K562 (cell line): ENCODE results near the gene DLK1. TPM values are rescaled to one million over a fixed set of nuclear protein-coding genes. Genes with fewer than 3 reads are reported as not detected.

Source experiments
- DMBX1 ChIP-seq: fragments of 250-450 bp; sonication (Bioruptor Pico); IDR thresholded peaks from 2 replicates; pipeline ENCODE4 v1.8.0; 2022; ENCODE audit warnings: inconsistent platforms, mild to moderate bottlenecking, moderate library complexity, borderline replicate concordance
- EHMT2 ChIP-seq: fragments of 450-650 bp; IDR thresholded peaks from 2 replicates; pipeline ENCODE4 v1.6.1; 2018; ENCODE audit warnings: antibody characterized with exemption
- FOXA3 ChIP-seq, 2 experiments: fragments of 450-650 bp in 1 of 2; sonication (generic) in 1 of 2; formaldehyde crosslinking; IDR thresholded peaks in 1 of 2; conservative IDR thresholded peaks in 1 of 2; 2 replicates each; pipeline versions ENCODE4 v1.4.0 to v1.8.0; 2020 to 2022; ENCODE audit warnings: mild to moderate bottlenecking in 2 of 2, missing genetic modification reagents in 1 of 2
- GABPA ChIP-seq: fragments of 200-800 bp; sonication (Bioruptor generic); conservative IDR thresholded peaks from 2 replicates; pipeline ENCODE4 v1.6.1; 2016; ENCODE audit warnings: low read depth, missing genetic modification characterization, missing compliant biosample characterization
- HDAC8 ChIP-seq: fragments of 450-650 bp; IDR thresholded peaks from 2 replicates; pipeline ENCODE4 v1.6.1; 2016; ENCODE audit warnings: mild to moderate bottlenecking, missing genetic modification characterization, moderate library complexity, missing compliant biosample characterization
- JUN ChIP-seq, 2 experiments: sonication (generic) in 1 of 2; formaldehyde crosslinking in 1 of 2; IDR thresholded peaks; 2 replicates each; pipeline versions ENCODE4 v1.6.1 to v1.8.0; 2012 to 2022; ENCODE audit warnings: borderline replicate concordance in 2 of 2, mild to moderate bottlenecking in 2 of 2, improper control_type of control experiment in 1 of 2, low read depth in 1 of 2, low read length in 1 of 2, missing genetic modification reagents in 1 of 2
- KLF6 ChIP-seq: fragments of 250-450 bp; sonication (Bioruptor Pico); IDR thresholded peaks from 2 replicates; pipeline ENCODE4 v1.4.0; 2020; ENCODE audit warnings: mild to moderate bottlenecking, moderate library complexity, borderline replicate concordance
- MEF2D ChIP-seq: conservative IDR thresholded peaks from 2 replicates; pipeline ENCODE4 v1.6.1; 2016; ENCODE audit warnings: low read depth, missing genetic modification characterization, missing compliant biosample characterization
- NBN ChIP-seq: fragments of 450-650 bp; IDR thresholded peaks from 2 replicates; pipeline ENCODE4 v1.6.1; 2016; ENCODE audit warnings: low read depth, mild to moderate bottlenecking
- NFRKB ChIP-seq: fragments of 450-650 bp; IDR thresholded peaks from 2 replicates; pipeline ENCODE4 v1.6.1; 2016; ENCODE audit warnings: low read depth
- POLR2A ChIP-seq: fragments of 450-650 bp; conservative IDR thresholded peaks from 2 replicates; pipeline ENCODE4 v1.6.1; 2016
- RCOR1 ChIP-seq, 2 experiments: IDR thresholded peaks; 2 replicates each; pipeline ENCODE4 v1.6.1; 2012; ENCODE audit warnings: low read depth in 2 of 2, low read length in 2 of 2, borderline replicate concordance in 1 of 2, improper control_type of control experiment in 1 of 2
- SMARCA4 ChIP-seq: fragments of 450-650 bp; IDR thresholded peaks from 2 replicates; pipeline ENCODE4 v1.6.1; 2016
- SPI1 ChIP-seq: IDR thresholded peaks from 2 replicates; pipeline ENCODE4 v1.6.1; 2011; ENCODE audit warnings: low read depth, low read length, control low read depth, borderline replicate concordance
- TEAD4 ChIP-seq, 2 experiments: sonication (generic) in 1 of 2; formaldehyde crosslinking in 1 of 2; IDR thresholded peaks; 2 replicates each; pipeline versions ENCODE4 v1.6.1 to v1.8.0; 2012 to 2022; ENCODE audit warnings: borderline replicate concordance in 1 of 2, inconsistent platforms in 1 of 2, low read length in 1 of 2, mild to moderate bottlenecking in 1 of 2, missing genetic modification reagents in 1 of 2
- TRIM24 ChIP-seq, 2 experiments: fragments of 450-650 bp; IDR thresholded peaks; 2 replicates each; pipeline ENCODE4 v1.6.1; 2016
- ZEB2 ChIP-seq: fragments of 450-650 bp; IDR thresholded peaks from 2 replicates; pipeline ENCODE4 v1.6.1; 2016
- ZKSCAN8 ChIP-seq: fragments of 200-800 bp; sonication (Bioruptor generic); IDR thresholded peaks from 2 replicates; pipeline ENCODE4 v1.6.1; 2016; ENCODE audit warnings: missing genetic modification characterization, missing compliant biosample characterization
- polyA plus RNA-seq, 8 experiments: library from polyadenylated mRNA; depleted of rRNA in 4 of 8; stranded (reverse) in 5 of 8; unstranded in 3 of 8; fragments of >200 nt; fragmentation: Nextera tagmentation in 2 of 8; fragmentation: Illumina TruSeq in 1 of 8; extraction: Ambion mirVana in 2 of 8; extraction: Trizol in 1 of 8; gene quantifications; 2 replicates each; pipeline versions ENCODE4 v1.2.1 to v1.2.3, GENCODE V29; 2011 to 2014; ENCODE audit warnings: inconsistent platforms in 1 of 8, missing spikeins in 1 of 8
- total RNA-seq, 7 experiments: library from RNA; depleted of rRNA in 6 of 7; stranded (reverse); fragments of >200 nt in 6 of 7; fragmentation: Illumina TruSeq in 2 of 7; extraction: Trizol in 2 of 7; gene quantifications; 2 replicates each; pipeline versions ENCODE4 v1.2.1 to v1.2.3, GENCODE V29; 2011 to 2021; ENCODE audit warnings: low replicate concordance in 1 of 7
- TF ChIP-seq, protein P1 (sequence below): sonication (generic); formaldehyde crosslinking; IDR thresholded peaks from 2 replicates; pipeline ENCODE4 v1.4.0; 2020; ENCODE audit warnings: mild to moderate bottlenecking, missing genetic modification reagents
- TF ChIP-seq, protein P2 (sequence below): sonication (generic); formaldehyde crosslinking; IDR thresholded peaks from 2 replicates; pipeline ENCODE4 v1.8.1; 2023; ENCODE audit warnings: mild to moderate bottlenecking, missing genetic modification reagents, moderate library complexity
- TF ChIP-seq, protein P3 (sequence below): fragments of 450-650 bp; IDR thresholded peaks from 2 replicates; pipeline ENCODE4 v1.6.1; 2016; ENCODE audit warnings: missing biosample characterization, missing genetic modification characterization

The DLK1 gene
- total and polyA plus RNA-seq, 9 of the 15 experiments (the other 6 are each of a cell fraction or from before 2014, with no cell fraction given), result 4.4 to 97.2 (median 15.3) TPM

DNA sequence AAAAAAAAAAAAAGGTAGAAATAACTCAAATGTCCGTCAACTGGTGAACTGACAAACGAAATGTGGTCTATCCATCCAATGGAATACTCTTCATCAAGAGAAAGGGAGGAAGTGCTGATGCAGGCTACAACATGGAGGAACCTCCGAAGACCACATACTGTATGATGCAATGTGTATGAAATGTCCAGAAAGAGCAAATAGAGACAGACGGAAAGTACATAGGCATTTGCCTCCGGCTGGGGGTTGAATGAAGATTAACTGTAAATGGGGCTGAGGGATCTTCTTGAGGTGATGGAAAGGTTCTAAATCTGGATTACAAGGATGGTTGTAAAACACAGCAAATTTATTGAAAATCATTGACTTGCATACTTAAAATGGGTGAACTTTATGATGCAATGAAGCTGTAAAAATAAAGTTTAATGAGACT is 35.4 kb downstream of the DLK1 start (continued):
- TF ChIP-seq, protein P1, sequence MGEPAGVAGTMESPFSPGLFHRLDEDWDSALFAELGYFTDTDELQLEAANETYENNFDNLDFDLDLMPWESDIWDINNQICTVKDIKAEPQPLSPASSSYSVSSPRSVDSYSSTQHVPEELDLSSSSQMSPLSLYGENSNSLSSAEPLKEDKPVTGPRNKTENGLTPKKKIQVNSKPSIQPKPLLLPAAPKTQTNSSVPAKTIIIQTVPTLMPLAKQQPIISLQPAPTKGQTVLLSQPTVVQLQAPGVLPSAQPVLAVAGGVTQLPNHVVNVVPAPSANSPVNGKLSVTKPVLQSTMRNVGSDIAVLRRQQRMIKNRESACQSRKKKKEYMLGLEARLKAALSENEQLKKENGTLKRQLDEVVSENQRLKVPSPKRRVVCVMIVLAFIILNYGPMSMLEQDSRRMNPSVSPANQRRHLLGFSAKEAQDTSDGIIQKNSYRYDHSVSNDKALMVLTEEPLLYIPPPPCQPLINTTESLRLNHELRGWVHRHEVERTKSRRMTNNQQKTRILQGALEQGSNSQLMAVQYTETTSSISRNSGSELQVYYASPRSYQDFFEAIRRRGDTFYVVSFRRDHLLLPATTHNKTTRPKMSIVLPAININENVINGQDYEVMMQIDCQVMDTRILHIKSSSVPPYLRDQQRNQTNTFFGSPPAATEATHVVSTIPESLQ (CRISPR knock-in tag), result no peak
- 0 out of 4 replicates have a peak, but pooled peaks of 1 of the 2 experiments have one; percentile 23 for TF ChIP-seq RCOR1 (IDR thresholded peaks at IDR 0.05; ENCODE audit: borderline replicate concordance in 1 of 2, low read depth in 2 of 2, low read length in 2 of 2)
- peak; percentile 45 for TF ChIP-seq GABPA
- peak; percentile 69; the same call in 1 of the 2 replicates for TF ChIP-seq NBN
- TF ChIP-seq POLR2A, result no peak
- TF ChIP-seq, protein P2, sequence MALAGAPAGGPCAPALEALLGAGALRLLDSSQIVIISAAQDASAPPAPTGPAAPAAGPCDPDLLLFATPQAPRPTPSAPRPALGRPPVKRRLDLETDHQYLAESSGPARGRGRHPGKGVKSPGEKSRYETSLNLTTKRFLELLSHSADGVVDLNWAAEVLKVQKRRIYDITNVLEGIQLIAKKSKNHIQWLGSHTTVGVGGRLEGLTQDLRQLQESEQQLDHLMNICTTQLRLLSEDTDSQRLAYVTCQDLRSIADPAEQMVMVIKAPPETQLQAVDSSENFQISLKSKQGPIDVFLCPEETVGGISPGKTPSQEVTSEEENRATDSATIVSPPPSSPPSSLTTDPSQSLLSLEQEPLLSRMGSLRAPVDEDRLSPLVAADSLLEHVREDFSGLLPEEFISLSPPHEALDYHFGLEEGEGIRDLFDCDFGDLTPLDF (CRISPR knock-in tag), result no peak
- peak; percentile 59; the same call in 1 of the 2 replicates for TF ChIP-seq KLF6 (CRISPR knock-in tag)
- TF ChIP-seq, protein P3, sequence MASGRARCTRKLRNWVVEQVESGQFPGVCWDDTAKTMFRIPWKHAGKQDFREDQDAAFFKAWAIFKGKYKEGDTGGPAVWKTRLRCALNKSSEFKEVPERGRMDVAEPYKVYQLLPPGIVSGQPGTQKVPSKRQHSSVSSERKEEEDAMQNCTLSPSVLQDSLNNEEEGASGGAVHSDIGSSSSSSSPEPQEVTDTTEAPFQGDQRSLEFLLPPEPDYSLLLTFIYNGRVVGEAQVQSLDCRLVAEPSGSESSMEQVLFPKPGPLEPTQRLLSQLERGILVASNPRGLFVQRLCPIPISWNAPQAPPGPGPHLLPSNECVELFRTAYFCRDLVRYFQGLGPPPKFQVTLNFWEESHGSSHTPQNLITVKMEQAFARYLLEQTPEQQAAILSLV (tag), result peak; percentile 95
- TF ChIP-seq NFRKB, result 0 out of 2 replicates have a peak, but pooled peaks have one; percentile 70
- TF ChIP-seq JUN (IDR thresholded peaks at IDR 0.05; ENCODE audit: borderline replicate concordance, low read depth, low read length), result 0 out of 2 replicates have a peak, but pooled peaks have one; percentile 24
- no peak for TF ChIP-seq JUN (CRISPR knock-in tag; IDR thresholded peaks at IDR 0.05; ENCODE audit: borderline replicate concordance)
- TF ChIP-seq MEF2D (tag), result 0 out of 2 replicates have a peak, but pooled peaks have one; percentile 12
- peak in 1 of 2 experiments; percentile 45; a peak in 2 of 4 replicates for TF ChIP-seq FOXA3 (CRISPR knock-in tag; conservative IDR thresholded peaks at IDR 0.05 in 1 of 2, IDR thresholded peaks at IDR 0.05 in 1 of 2)
- peak; percentile 97 to 98 for TF ChIP-seq TRIM24 (IDR thresholded peaks at IDR 0.05)
- TF ChIP-seq SMARCA4, result peak; percentile 46; the same call in 1 of the 2 replicates
- 0 out of 2 replicates have a peak, but pooled peaks have one; percentile 26 for TF ChIP-seq ZEB2
- 0 out of 2 replicates have a peak, but pooled peaks have one; percentile 27 for TF ChIP-seq ZKSCAN8 (CRISPR knock-in tag)
- peak; percentile 71; the same call in 1 of the 2 replicates for TF ChIP-seq SPI1
- TF ChIP-seq TEAD4 (IDR thresholded peaks at IDR 0.05; ENCODE audit: low read length), result peak; percentile 29; the same call in 1 of the 2 replicates
- TF ChIP-seq TEAD4 (CRISPR knock-in tag; IDR thresholded peaks at IDR 0.05; ENCODE audit: borderline replicate concordance), result no peak
- TF ChIP-seq EHMT2, result peak; percentile 61; the same call in 1 of the 2 replicates
- TF ChIP-seq DMBX1, result peak; percentile 81; the same call in 1 of the 2 replicates
- 0 out of 2 replicates have a peak, but pooled peaks have one; percentile 50 for TF ChIP-seq HDAC8 (tag)
